ENCODE measurements around the gene UVSSA.

The UVSSA gene

DNA sequence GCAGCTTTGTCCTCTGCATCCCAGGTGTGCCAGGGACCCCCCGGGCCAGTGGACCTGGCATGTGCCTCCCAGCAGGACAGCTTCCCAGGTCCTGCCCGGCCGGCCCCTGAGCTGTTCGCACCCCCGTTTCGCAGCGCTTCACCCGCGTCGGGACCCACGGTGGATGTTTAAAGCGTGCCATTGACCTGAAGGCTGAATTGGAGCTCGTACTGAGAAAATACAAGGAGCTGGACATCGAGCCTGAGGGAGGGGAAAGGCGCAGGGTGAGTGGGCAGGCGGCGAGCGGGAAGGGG lies 7.9 kb downstream of the UVSSA start:
- TF ChIP-seq, protein P1, sequence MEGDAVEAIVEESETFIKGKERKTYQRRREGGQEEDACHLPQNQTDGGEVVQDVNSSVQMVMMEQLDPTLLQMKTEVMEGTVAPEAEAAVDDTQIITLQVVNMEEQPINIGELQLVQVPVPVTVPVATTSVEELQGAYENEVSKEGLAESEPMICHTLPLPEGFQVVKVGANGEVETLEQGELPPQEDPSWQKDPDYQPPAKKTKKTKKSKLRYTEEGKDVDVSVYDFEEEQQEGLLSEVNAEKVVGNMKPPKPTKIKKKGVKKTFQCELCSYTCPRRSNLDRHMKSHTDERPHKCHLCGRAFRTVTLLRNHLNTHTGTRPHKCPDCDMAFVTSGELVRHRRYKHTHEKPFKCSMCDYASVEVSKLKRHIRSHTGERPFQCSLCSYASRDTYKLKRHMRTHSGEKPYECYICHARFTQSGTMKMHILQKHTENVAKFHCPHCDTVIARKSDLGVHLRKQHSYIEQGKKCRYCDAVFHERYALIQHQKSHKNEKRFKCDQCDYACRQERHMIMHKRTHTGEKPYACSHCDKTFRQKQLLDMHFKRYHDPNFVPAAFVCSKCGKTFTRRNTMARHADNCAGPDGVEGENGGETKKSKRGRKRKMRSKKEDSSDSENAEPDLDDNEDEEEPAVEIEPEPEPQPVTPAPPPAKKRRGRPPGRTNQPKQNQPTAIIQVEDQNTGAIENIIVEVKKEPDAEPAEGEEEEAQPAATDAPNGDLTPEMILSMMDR (IDR thresholded peaks at IDR 0.05; ENCODE audit: insufficient read depth, missing control alignments) = no peak
- DNase-seq (ENCODE audit: insufficient read length, low spot score) (no peak), FAIRE-seq (no peak)

DNA sequence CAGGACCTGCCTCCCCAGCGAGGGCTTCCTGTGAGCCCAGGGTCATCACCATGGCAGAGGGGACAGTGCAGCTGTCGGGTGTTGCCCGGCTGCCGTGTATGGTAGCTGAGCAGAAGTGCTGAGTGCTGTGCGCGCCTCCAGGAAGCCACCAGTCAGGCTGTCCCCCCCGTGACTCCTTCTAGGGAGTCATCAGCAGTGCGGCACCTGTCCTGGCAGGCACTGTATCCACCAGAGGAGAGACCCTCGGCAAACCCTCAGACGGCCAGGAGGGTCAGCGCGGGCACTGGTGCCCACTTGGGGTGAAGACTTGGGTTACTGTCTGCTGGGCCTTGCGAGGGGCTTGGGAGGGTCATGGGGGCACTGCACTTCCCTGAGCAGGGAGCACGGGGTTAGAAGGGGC lies 8.4 kb downstream of the UVSSA start:
- no peak for DNase-seq (ENCODE audit: insufficient read length, low spot score)
- TF ChIP-seq, protein P1 (IDR thresholded peaks at IDR 0.05; ENCODE audit: insufficient read depth, missing control alignments) = no peak

DNA sequence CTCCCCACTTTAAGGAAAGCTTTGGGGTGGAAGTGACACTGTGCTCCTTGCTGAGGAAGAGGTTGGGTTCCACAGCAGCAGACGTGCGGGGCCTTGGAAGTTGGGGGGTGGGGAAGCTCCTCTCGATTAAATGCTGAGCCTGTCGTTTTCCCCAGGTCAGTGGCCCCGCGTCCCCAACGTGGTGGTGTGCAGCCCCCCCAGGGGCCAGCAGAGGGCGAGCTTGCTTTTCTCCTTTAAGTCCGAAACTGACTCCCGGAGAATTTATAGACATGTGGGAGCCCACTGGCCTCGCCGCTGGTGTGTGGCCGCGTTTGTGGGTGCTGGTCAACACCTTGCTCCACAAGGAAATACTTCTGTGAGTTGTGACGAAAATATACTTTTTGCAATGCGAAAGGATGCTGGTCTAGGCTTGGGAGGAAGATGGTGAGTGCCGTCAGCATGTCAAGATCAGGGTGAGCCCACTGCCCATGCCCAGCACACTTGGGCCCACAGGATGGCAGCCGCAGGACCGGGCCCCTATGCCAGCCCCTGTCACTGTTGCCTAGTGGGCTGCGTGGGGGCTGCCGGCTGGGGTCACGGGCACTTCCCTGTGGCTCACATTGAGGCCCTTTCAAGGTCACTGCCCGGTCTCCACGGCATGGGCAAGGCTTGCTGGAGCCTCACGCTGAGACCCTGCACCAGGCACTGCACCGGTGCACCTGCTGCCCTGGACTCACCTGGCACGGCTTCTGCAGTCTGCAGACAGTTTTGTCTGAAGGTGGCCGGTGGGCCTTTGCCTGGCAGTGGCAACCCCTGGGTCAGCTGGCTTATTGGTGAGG lies 9.4 kb downstream of the UVSSA start:
- FAIRE-seq (no peak), DNase-seq (ENCODE audit: insufficient read length, low spot score) (peak; percentile 80)
- TF ChIP-seq, protein P1 (IDR thresholded peaks at IDR 0.05; ENCODE audit: insufficient read depth, missing control alignments) = peak; percentile 70

More for the DNA sequence above, 8.4 kb downstream of the UVSSA start:
- no peak for FAIRE-seq

DNA sequence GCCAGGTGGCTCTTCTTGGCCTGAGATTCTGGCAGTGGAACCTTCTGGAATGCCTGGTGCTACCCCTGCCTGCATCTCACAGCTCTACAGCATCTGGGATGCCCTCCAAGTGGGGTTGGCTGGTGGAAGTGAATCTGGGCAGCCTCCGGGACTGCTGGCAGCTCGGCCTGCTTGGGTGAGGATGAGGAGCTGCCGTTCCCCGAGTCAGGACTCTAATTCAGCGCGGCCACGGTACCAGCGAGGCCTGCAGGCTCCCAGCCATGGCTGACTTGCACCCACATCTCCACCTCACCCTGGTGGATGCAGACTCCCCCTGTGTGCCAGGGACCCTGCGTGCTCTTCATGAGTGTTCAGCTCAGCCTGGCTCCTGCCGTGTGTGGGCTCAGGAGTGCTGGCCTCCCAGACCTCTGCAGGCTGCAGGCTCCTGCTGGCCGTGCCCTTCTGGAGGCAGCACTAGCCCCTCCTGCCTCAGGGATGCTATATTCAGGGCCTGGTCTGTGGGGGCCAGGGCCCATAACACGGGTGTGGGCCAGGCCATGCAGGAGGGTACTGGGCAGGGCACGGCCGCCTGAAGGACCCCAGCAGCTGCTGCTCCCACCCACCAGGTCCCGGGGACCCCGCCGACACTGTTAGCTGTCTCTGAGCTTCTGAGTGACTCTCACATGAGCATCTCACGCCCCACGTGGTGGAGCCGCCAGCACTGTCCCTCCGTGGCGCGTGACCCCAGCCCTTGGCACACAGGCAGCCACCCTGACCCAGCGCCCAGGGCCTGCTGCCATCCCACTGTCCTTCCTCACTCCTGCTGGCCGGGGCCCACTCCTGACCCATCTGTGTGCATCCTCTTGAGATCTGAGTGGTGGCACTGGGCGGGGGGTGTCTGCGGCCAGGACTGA lies 10.6 kb downstream of the UVSSA start:
- no peak for FAIRE-seq
- no peak for DNase-seq (ENCODE audit: insufficient read length, low spot score)

DNA sequence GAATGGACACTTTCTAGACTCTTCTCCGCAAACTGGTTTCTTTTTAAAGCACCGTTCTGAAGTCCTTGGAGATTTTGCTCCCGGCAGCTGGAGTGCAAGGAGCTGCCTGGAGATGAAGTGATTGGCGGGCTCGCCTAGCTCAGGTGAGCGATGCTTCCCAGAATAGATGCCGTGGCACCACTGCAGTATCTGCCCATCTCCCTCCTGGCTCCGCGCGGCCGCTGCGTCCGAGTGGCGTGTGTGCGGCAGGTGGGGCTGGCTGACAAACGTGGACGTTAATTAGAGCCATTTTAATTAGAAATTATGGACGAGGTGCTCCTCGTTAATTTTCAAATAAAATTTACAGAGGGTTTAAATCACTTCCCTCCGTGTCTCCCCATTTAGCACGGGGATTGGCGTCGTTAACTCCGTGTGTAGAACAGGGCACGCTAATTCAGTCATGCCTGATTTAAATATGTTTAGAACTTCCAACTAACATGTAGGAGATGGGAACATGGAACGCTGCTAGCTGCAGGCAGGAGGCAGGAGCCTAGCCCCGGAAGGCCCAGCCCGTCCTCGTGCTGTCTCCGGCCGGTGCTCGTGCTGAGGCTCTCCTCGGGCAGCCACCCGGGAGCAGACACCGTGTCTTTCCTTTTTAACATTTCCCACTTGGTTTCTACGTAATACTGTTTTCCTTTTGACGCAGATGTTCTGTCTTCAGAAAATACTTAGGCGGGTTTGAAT lies 11.6 kb downstream of the UVSSA start:
- DNase-seq (ENCODE audit: insufficient read length, low spot score) (no peak), FAIRE-seq (no peak)
- TF ChIP-seq, protein P1 (IDR thresholded peaks at IDR 0.05; ENCODE audit: insufficient read depth, missing control alignments) = no peak

More for the DNA sequence above, 10.6 kb downstream of the UVSSA start:
- TF ChIP-seq, protein P1 (IDR thresholded peaks at IDR 0.05; ENCODE audit: insufficient read depth, missing control alignments) = no peak

DNA sequence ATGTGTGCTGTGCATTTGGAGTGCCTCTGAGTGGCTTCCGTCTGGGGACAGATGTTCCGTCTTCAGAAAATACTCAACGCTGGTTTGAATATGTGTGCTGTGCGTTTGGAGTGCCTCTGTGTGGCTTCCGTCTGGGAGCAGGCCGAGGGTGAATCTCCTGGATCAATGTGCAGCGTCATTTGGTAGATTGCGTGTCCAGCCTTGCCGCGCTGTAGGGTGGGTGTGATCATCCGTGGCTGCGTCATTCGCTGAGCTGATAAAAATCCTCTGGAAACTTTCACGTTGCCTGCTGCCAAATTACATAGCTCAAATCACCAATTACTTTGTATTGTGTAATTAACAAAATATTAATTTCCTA lies 12.1 kb downstream of the UVSSA start:
- TF ChIP-seq, protein P1 (IDR thresholded peaks at IDR 0.05; ENCODE audit: insufficient read depth, missing control alignments) = no peak
- DNase-seq (ENCODE audit: insufficient read length, low spot score) (no peak), FAIRE-seq (no peak)

Data from D721Med (cell line).